Esophagus squamous epithelium (tissue), 4 donors: ENCODE results near the gene BMP7.

ENCODE experiments used
- CTCF ChIP-seq, 6 experiments: fragments of 450-650 bp in 4 of 6; fragments of 200-600 bp in 2 of 6; sonication (generic) in 2 of 6; IDR thresholded peaks; one replicate each; pipeline ENCODE4 v1.5.1; 2016 to 2019; ENCODE audit warnings: antibody characterized with exemption in 6 of 6, mild to moderate bottlenecking in 4 of 6, moderate library complexity in 4 of 6
- POLR2A ChIP-seq, 4 donors: fragments of 450-650 bp; IDR thresholded peaks; one replicate each; pipeline ENCODE4 v1.6.1; 2017; ENCODE audit warnings: antibody characterized with exemption in 4 of 4, mild to moderate bottlenecking in 4 of 4, moderate library complexity in 3 of 4

GRCh38 chr20:57259121-57259937 lies 7.1 kb downstream of the BMP7 start:
- TF ChIP-seq CTCF (IDR thresholded peaks at IDR 0.05), result no peak
- TF ChIP-seq POLR2A (IDR thresholded peaks at IDR 0.05), result no peak
